ENCODE measurements around the gene DYNC2H1.

The DYNC2H1 gene

DNA sequence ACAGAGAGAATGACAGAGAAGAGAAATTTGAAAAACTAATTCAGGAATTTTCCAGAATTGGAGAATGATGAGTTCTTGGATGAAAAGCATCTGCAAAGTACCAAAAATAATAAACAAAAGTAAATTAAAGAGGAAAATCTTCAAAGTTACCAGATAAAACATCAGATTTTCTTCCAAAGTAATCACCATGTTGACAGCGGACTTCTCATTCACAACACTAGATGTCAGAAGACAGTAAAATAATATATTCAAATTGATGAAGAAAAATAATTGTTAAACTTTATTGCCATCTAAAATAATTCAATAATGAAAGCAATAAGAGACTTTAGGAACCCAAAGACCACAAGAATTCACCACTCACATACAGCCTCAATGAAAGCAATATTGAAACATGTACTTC is 355.2 kb downstream of the DYNC2H1 start:
- Histone ChIP-seq H3K36me3 (ENCODE audit: control insufficient read depth in 4 of 4, insufficient read depth in 4 of 4, low read length in 3 of 4) (no peaks in the 10 kb centered on the region), H3K4me3 (ENCODE audit: control insufficient read depth in 1 of 7, extremely low read depth in 1 of 7, insufficient read depth in 4 of 7, low read depth in 2 of 7, low read length in 6 of 7) (no peak overlapping the region), H3K9me3 (ENCODE audit: control extremely low read depth in 1 of 5, control insufficient read depth in 4 of 5, insufficient read depth in 2 of 5, low read depth in 1 of 5, low read length in 4 of 5) (no peaks in the 10 kb centered on the region), H3K27ac (ENCODE audit: insufficient read depth in 1 of 2, low read depth in 1 of 2, low read length in 2 of 2, poor library complexity in 1 of 2, severe bottlenecking in 2 of 2) (no peak overlapping the region), H3K27me3 (replicated peaks in 2 of 5; ENCODE audit: control insufficient read depth in 4 of 5, insufficient read depth in 5 of 5, low read length in 4 of 5) (no peaks in the 10 kb centered on the region), H3K4me1 (ENCODE audit: control extremely low read depth in 1 of 4, control insufficient read depth in 4 of 4, insufficient read depth in 4 of 4, low read length in 3 of 4) (no peaks in the 10 kb centered on the region)
- ChIA-PET POLR2A (no interaction called here), CTCF (no interaction called here)
- DNase-seq: no peak
- WGBS (ENCODE audit: insufficient coverage): no CpG with 5 or more reads among the region's 1 CpG

DNA sequence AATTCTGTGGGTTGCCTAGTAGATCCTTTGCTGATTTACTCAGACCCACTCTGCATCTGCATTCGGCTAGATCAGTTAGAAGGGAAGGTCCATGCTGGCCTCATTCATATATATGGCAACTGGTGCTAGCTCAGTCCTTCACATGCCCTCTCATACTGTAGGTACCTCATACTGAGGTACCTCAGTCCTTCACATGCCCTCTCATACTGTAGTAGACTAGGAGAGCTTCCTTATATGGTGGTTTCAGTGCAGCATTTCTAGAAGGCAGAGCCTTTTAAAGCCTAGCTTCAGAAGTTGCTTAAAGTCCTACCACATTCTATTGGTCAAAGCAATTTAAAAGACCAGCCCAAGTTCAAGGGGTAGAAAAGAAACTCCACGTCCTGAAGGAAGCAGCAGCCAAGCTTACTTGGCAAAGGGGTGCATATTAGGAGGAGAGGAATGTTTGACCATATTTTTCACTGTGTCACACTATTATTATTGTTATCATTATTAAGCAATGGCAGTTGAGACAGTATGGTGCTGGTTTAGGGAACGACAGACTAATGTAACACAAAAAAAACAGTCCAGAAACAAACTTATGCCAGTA is 356.4 kb downstream of the DYNC2H1 start:
- Histone ChIP-seq H3K27ac (ENCODE audit: insufficient read depth in 1 of 2, low read depth in 1 of 2, low read length in 2 of 2, poor library complexity in 1 of 2, severe bottlenecking in 2 of 2) (no peak overlapping the region), H3K9me3 (ENCODE audit: control extremely low read depth in 1 of 5, control insufficient read depth in 4 of 5, insufficient read depth in 2 of 5, low read depth in 1 of 5, low read length in 4 of 5) (no peaks in the 10 kb centered on the region), H3K4me3 (ENCODE audit: control insufficient read depth in 1 of 7, extremely low read depth in 1 of 7, insufficient read depth in 4 of 7, low read depth in 2 of 7, low read length in 6 of 7) (no peak overlapping the region), H3K4me1 (ENCODE audit: control extremely low read depth in 1 of 4, control insufficient read depth in 4 of 4, insufficient read depth in 4 of 4, low read length in 3 of 4) (no peaks in the 10 kb centered on the region), H3K27me3 (replicated peaks in 2 of 5; ENCODE audit: control insufficient read depth in 4 of 5, insufficient read depth in 5 of 5, low read length in 4 of 5) (no peaks in the 10 kb centered on the region), H3K36me3 (ENCODE audit: control insufficient read depth in 4 of 4, insufficient read depth in 4 of 4, low read length in 3 of 4) (no peaks in the 10 kb centered on the region)
- DNase-seq: no peak
- WGBS (ENCODE audit: insufficient coverage): 91% methylated on average over 1 of the region's 3 CpGs
- ChIA-PET POLR2A (no interaction called here), CTCF (no interaction called here)

DNA sequence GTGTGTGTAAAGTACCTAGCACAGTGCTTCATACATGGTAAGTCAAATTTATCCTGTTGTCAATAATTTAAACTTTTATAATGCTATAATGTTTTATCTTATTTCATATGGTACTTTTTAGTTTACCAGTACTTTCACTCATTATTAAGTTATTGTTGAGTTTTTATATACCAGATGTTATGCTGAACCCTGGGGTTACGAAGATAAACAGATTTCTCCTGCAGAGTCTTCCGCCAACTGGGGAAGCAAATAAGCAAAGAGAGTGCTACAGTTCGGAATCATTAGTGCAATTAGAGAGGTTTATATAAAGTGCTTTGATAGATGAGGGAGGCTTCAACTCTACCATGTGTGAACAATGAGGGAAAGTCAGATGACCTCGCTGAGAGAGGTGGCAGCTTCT is 362.3 kb downstream of the DYNC2H1 start:
- no peaks in the 10 kb centered on the region for H3K27me3 ChIP-seq (replicated peaks in 2 of 5; ENCODE audit: control insufficient read depth in 4 of 5, insufficient read depth in 5 of 5, low read length in 4 of 5)
- DNase-seq: no peak
- no peaks in the 10 kb centered on the region for H3K9me3 ChIP-seq (ENCODE audit: control extremely low read depth in 1 of 5, control insufficient read depth in 4 of 5, insufficient read depth in 2 of 5, low read depth in 1 of 5, low read length in 4 of 5)
- no peak overlapping the region for H3K4me3 ChIP-seq (ENCODE audit: control insufficient read depth in 1 of 7, extremely low read depth in 1 of 7, insufficient read depth in 4 of 7, low read depth in 2 of 7, low read length in 6 of 7)
- CTCF ChIA-PET: no interaction called here
- H3K36me3 ChIP-seq (ENCODE audit: control insufficient read depth in 4 of 4, insufficient read depth in 4 of 4, low read length in 3 of 4): no peaks in the 10 kb centered on the region
- H3K27ac ChIP-seq (ENCODE audit: insufficient read depth in 1 of 2, low read depth in 1 of 2, low read length in 2 of 2, poor library complexity in 1 of 2, severe bottlenecking in 2 of 2): no peak overlapping the region
- H3K4me1 ChIP-seq (ENCODE audit: control extremely low read depth in 1 of 4, control insufficient read depth in 4 of 4, insufficient read depth in 4 of 4, low read length in 3 of 4): no peaks in the 10 kb centered on the region
- WGBS (ENCODE audit: insufficient coverage): 96% methylated on average over 3 of the region's 4 CpGs
- POLR2A ChIA-PET: no interaction called here

DNA sequence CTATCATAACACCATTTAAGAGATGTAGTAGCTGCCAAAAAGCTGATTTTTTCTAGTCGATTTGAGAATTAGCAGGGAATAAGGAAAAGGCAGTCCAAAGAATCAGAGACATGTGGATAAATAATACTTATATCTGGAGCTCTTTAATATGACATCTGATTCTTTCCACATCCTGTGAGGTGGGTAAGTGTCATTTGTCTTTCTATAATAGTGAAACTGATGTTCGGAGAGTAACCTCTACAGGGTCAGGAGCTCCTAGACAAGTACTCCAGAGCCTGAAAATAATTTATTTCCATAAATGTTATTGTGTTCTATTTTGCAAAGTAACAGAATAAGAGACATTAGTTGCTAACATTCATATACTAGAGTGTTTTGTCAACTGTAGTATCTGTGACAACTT is 367.6 kb downstream of the DYNC2H1 start:
- no peaks in the 10 kb centered on the region for H3K27me3 ChIP-seq (replicated peaks in 2 of 5; ENCODE audit: control insufficient read depth in 4 of 5, insufficient read depth in 5 of 5, low read length in 4 of 5)
- no peak overlapping the region for H3K4me3 ChIP-seq (ENCODE audit: control insufficient read depth in 1 of 7, extremely low read depth in 1 of 7, insufficient read depth in 4 of 7, low read depth in 2 of 7, low read length in 6 of 7)
- ChIA-PET CTCF (interaction anchor here (0.5 kb wide), 1 partner anchor 1320 kb away, joined by 3 read pairs; no protein-coding TSS in a partner anchor), POLR2A (no interaction called here)
- DNase-seq: no peak
- H3K27ac ChIP-seq (ENCODE audit: insufficient read depth in 1 of 2, low read depth in 1 of 2, low read length in 2 of 2, poor library complexity in 1 of 2, severe bottlenecking in 2 of 2): no peak overlapping the region
- no peaks in the 10 kb centered on the region for H3K4me1 ChIP-seq (ENCODE audit: control extremely low read depth in 1 of 4, control insufficient read depth in 4 of 4, insufficient read depth in 4 of 4, low read length in 3 of 4)
- no peaks in the 10 kb centered on the region for H3K9me3 ChIP-seq (ENCODE audit: control extremely low read depth in 1 of 5, control insufficient read depth in 4 of 5, insufficient read depth in 2 of 5, low read depth in 1 of 5, low read length in 4 of 5)
- no CpG with 5 or more reads among the region's 2 CpGs for WGBS (ENCODE audit: insufficient coverage)
- no peaks in the 10 kb centered on the region for H3K36me3 ChIP-seq (ENCODE audit: control insufficient read depth in 4 of 4, insufficient read depth in 4 of 4, low read length in 3 of 4)

DNA sequence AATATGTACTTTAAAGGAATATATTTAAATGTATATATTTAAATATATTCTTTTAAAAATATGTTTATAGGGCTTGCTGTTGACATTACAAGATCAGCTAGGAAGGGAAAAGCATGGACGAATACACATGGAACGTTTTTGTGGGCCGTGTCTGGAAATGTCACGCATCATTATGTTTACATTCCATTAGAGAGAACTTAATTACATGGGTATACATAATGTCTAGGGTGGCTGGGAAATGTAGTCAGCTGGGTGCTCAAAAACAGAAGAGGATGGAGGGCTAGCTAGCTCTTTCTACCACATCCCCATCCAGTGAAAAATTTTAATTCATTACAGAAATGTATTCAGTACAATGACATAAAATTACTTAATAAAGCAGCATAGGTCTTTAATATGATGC is 371.2 kb downstream of the DYNC2H1 start:
- Histone ChIP-seq H3K36me3 (ENCODE audit: control insufficient read depth in 4 of 4, insufficient read depth in 4 of 4, low read length in 3 of 4) (no peaks in the 10 kb centered on the region), H3K9me3 (ENCODE audit: control extremely low read depth in 1 of 5, control insufficient read depth in 4 of 5, insufficient read depth in 2 of 5, low read depth in 1 of 5, low read length in 4 of 5) (no peaks in the 10 kb centered on the region), H3K27ac (ENCODE audit: insufficient read depth in 1 of 2, low read depth in 1 of 2, low read length in 2 of 2, poor library complexity in 1 of 2, severe bottlenecking in 2 of 2) (no peak overlapping the region), H3K27me3 (replicated peaks in 2 of 5; ENCODE audit: control insufficient read depth in 4 of 5, insufficient read depth in 5 of 5, low read length in 4 of 5) (no peaks in the 10 kb centered on the region), H3K4me3 (ENCODE audit: control insufficient read depth in 1 of 7, extremely low read depth in 1 of 7, insufficient read depth in 4 of 7, low read depth in 2 of 7, low read length in 6 of 7) (no peak overlapping the region), H3K4me1 (ENCODE audit: control extremely low read depth in 1 of 4, control insufficient read depth in 4 of 4, insufficient read depth in 4 of 4, low read length in 3 of 4) (no peaks in the 10 kb centered on the region)
- CTCF ChIA-PET: no interaction called here
- WGBS (ENCODE audit: insufficient coverage): no CpG with 5 or more reads among the region's 4 CpGs
- POLR2A ChIA-PET: no interaction called here
- DNase-seq: no peak

DNA sequence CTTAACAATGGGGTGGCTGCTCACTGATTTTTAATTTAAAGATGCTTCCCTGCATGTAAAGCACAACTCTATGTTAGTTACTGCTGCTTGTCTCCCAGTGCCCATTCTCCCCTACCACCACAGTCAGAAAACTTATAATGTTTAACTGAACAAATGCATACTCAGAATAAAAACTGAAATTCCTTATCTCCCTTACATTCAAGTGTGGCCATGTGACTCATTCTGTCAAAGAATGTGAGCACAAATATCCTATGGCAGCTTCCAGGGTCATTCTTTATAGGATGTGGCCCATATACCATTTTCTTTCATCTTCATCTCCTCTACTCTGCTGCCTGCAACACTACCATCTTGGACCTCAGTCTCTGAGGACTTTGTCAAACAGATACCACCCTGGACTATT is 374.8 kb downstream of the DYNC2H1 start:
- POLR2A ChIA-PET: no interaction called here
- Histone ChIP-seq H3K4me3 (ENCODE audit: control insufficient read depth in 1 of 7, extremely low read depth in 1 of 7, insufficient read depth in 4 of 7, low read depth in 2 of 7, low read length in 6 of 7) (no peak overlapping the region), H3K4me1 (ENCODE audit: control extremely low read depth in 1 of 4, control insufficient read depth in 4 of 4, insufficient read depth in 4 of 4, low read length in 3 of 4) (no peaks in the 10 kb centered on the region), H3K36me3 (ENCODE audit: control insufficient read depth in 4 of 4, insufficient read depth in 4 of 4, low read length in 3 of 4) (no peaks in the 10 kb centered on the region), H3K27me3 (replicated peaks in 2 of 5; ENCODE audit: control insufficient read depth in 4 of 5, insufficient read depth in 5 of 5, low read length in 4 of 5) (no peaks in the 10 kb centered on the region), H3K9me3 (ENCODE audit: control extremely low read depth in 1 of 5, control insufficient read depth in 4 of 5, insufficient read depth in 2 of 5, low read depth in 1 of 5, low read length in 4 of 5) (no peaks in the 10 kb centered on the region), H3K27ac (ENCODE audit: insufficient read depth in 1 of 2, low read depth in 1 of 2, low read length in 2 of 2, poor library complexity in 1 of 2, severe bottlenecking in 2 of 2) (no peak overlapping the region)
- no peak for DNase-seq
- CTCF ChIA-PET: interaction anchor here (0.8 kb wide), 1 partner anchor 63 kb away, joined by 3 read pairs; no protein-coding TSS in a partner anchor

DNA sequence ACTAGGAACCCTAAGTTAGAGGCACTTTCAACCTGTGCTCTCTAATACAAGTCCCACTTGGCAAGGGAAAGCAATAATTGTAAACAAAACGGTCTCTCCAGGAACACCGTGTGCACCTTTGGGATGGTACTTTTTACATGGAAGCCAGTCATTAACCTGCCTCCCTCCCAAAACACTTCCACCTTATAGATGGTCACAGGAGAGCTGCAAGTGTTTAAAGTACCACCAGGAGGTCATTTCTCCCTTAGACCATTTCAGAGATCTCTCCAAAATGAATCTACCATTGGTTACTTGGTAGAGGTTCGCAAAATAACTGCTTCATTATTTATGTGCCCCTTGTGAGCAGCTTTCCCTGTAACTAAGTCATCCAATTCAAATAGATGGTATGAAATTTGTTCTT is 375.3 kb downstream of the DYNC2H1 start:
- WGBS (ENCODE audit: insufficient coverage): 97% methylated on average over 3 of the region's 3 CpGs
- no peaks in the 10 kb centered on the region for H3K36me3 ChIP-seq (ENCODE audit: control insufficient read depth in 4 of 4, insufficient read depth in 4 of 4, low read length in 3 of 4)
- POLR2A ChIA-PET: no interaction called here
- H3K4me1 ChIP-seq (ENCODE audit: control extremely low read depth in 1 of 4, control insufficient read depth in 4 of 4, insufficient read depth in 4 of 4, low read length in 3 of 4): no peaks in the 10 kb centered on the region
- no peak for DNase-seq
- no peaks in the 10 kb centered on the region for H3K27me3 ChIP-seq (replicated peaks in 2 of 5; ENCODE audit: control insufficient read depth in 4 of 5, insufficient read depth in 5 of 5, low read length in 4 of 5)
- no peak overlapping the region for H3K27ac ChIP-seq (ENCODE audit: insufficient read depth in 1 of 2, low read depth in 1 of 2, low read length in 2 of 2, poor library complexity in 1 of 2, severe bottlenecking in 2 of 2)
- no peak overlapping the region for H3K4me3 ChIP-seq (ENCODE audit: control insufficient read depth in 1 of 7, extremely low read depth in 1 of 7, insufficient read depth in 4 of 7, low read depth in 2 of 7, low read length in 6 of 7)
- H3K9me3 ChIP-seq (ENCODE audit: control extremely low read depth in 1 of 5, control insufficient read depth in 4 of 5, insufficient read depth in 2 of 5, low read depth in 1 of 5, low read length in 4 of 5): peaks cover 0 to 1% (median 0%) of the 10 kb centered on the region in 5 experiments
- CTCF ChIA-PET: no interaction called here

Measured in common myeloid progenitor, CD34-positive (primary cell).